Endodermal cell (in vitro differentiated cells): ENCODE data around the gene ALOX5. TPM values are rescaled to one million over a fixed set of nuclear protein-coding genes. Genes with fewer than 3 reads are reported as not detected.
A peak's percentile ranks its signal among the peaks of the same experiment; 100 is the strongest.

ENCODE experiments used
- DNase-seq: peaks from one replicate; pipeline ENCODE4 v3.0.0-alpha.2; 2017
- H3K27ac ChIP-seq: 2 replicates; pipeline ENCODE4 v1.5.1; 2013; ENCODE audit warnings: mild to moderate bottlenecking, low read depth, low read length, moderate library complexity
- H3K27me3 ChIP-seq: 2 replicates; pipeline ENCODE4 v1.6.1; 2013; ENCODE audit warnings: mild to moderate bottlenecking, low read length, moderate library complexity; ENCODE audit not compliant: insufficient read depth, control insufficient read depth, poor library complexity, severe bottlenecking
- H3K36me3 ChIP-seq: 2 replicates; pipeline ENCODE4 v1.7.0; 2013; ENCODE audit warnings: mild to moderate bottlenecking, low read length, moderate library complexity; ENCODE audit not compliant: control insufficient read depth, insufficient read depth
- H3K4me1 ChIP-seq: one replicate; pipeline ENCODE4 v1.7.0; 2013; ENCODE audit warnings: low read length; ENCODE audit not compliant: control insufficient read depth, insufficient read depth
- H3K4me3 ChIP-seq: 2 replicates; pipeline ENCODE4 v1.5.1; 2013; ENCODE audit warnings: mild to moderate bottlenecking, low read length, moderate library complexity
- H3K9ac ChIP-seq: 2 replicates; pipeline ENCODE4 v1.6.1; 2013; ENCODE audit warnings: mild to moderate bottlenecking, low read length, moderate library complexity; ENCODE audit not compliant: poor library complexity, severe bottlenecking; ENCODE audit errors: extremely low read depth
- H3K9me3 ChIP-seq: 2 replicates; pipeline ENCODE4 v1.6.1; 2013; ENCODE audit warnings: mild to moderate bottlenecking, low read length, moderate library complexity; ENCODE audit not compliant: control insufficient read depth
- H3K27ac Mint-ChIP-seq: 2 replicates; pipeline ENCODE4 v1.8.0; 2020; ENCODE audit warnings: mixed read lengths
- H3K27me3 Mint-ChIP-seq: 2 replicates; pipeline ENCODE4 v1.8.0; 2021; ENCODE audit warnings: mild to moderate bottlenecking, mixed read lengths; ENCODE audit not compliant: insufficient read depth
- H3K36me3 Mint-ChIP-seq: 2 replicates; pipeline ENCODE4 v1.8.0; 2020; ENCODE audit warnings: low read depth, mixed read lengths
- H3K4me1 Mint-ChIP-seq: 2 replicates; pipeline ENCODE4 v1.8.0; 2020; ENCODE audit warnings: mixed read lengths
- H3K4me3 Mint-ChIP-seq: 2 replicates; pipeline ENCODE4 v1.8.0; 2020; ENCODE audit warnings: mild to moderate bottlenecking, moderate library complexity, mixed read lengths
- H3K9me3 Mint-ChIP-seq: 2 replicates; pipeline ENCODE4 v1.8.0; 2020; ENCODE audit warnings: mild to moderate bottlenecking, mixed read lengths
- CTCF ChIP-seq: fragments of 200-600 bp; sonication (generic); conservative IDR thresholded peaks from 2 replicates; pipeline ENCODE4 v1.5.0; 2021; ENCODE audit warnings: antibody characterized with exemption, mild to moderate bottlenecking
- WGBS, 2 experiments: methylation state at CpG; one replicate each; pipeline versions ENCODE4 v1.1.5 to v1.1.7; 2013; ENCODE audit warnings: missing lambda C conversion rate in 2 of 2, mixed read lengths in 1 of 2; ENCODE audit not compliant: insufficient coverage in 1 of 2, insufficient read length in 1 of 2; 5-methylcytosine and 5-hydroxymethylcytosine counted together
- total RNA-seq, 2 donors: library from RNA; stranded (reverse); fragmentation: NEBNext Ultra II Directional in 1 of 2; extraction: Animal tissue kit (Norgen Biotek cat#: 25700) in 1 of 2; gene quantifications; 2 replicates in 1 of 2; 3 replicates in 1 of 2; pipeline ENCODE4 v1.2.1, GENCODE V29; 2021

The ALOX5 gene
- total RNA-seq, 2 donors from 2014 or later: 0.31 to 1.1 TPM

DNA sequence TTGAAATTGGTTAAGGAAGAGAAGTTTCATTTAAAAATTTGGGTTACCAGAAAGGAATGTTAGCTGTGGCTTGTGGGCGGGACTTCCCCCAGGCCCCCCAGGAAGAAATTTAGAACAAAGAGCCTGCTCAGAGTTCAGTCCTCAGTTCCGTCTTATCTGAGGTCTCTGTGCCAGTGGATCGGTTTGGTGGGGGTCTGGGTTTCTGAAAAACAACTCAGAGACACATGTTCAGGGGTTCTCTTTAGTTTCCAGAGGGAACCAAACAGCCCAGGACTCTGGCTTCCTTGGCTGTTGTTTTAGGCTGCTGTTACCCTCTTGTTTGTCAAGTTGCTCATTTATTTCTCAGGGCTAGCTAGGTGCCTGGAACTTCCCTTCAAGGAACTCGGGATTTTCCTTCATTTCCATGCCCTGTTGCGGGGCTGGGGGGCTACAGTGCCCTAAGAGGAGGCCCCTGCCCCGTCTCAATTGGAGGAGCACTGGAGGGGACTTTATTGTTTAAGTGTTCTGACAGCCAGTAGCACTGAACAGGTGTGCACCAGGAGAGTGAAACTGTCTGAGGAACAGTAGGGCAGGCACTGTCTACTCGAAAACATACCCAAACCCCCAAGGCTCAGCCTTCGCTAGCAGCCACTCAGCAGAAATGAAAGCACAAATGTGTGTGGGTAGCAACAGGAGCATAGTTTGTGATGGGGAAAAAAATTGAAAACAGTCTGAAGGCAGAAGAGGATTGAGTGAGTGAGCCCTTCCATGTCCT lies 59.9 kb downstream of the ALOX5 start:
- H3K4me3 Mint-ChIP-seq: no peak overlapping the region
- Histone ChIP-seq H3K9me3 (no peaks in the 10 kb centered on the region), H3K9ac (no peak overlapping the region), H3K4me3 (no peak overlapping the region), H3K36me3 (no peaks in the 10 kb centered on the region), H3K27me3 (no peaks in the 10 kb centered on the region), H3K27ac (no peak overlapping the region), H3K4me1 (no peaks in the 10 kb centered on the region)
- DNase-seq: peak; percentile 34
- TF ChIP-seq CTCF: no peak
- H3K27ac Mint-ChIP-seq: no peak overlapping the region
- no peaks in the 10 kb centered on the region for H3K27me3 Mint-ChIP-seq
- 89% methylated on average over 5 to 8 of the region's 8 CpGs for WGBS, 2 experiments
- H3K4me1 Mint-ChIP-seq: peaks cover 7% of the 10 kb centered on the region
- H3K36me3 Mint-ChIP-seq: no peaks in the 10 kb centered on the region
- peaks cover 9% of the 10 kb centered on the region for H3K9me3 Mint-ChIP-seq

- Mint-ChIP-seq H3K9me3 (peaks cover 9% of the 10 kb centered on the region), H3K4me3 (no peak overlapping the region), H3K36me3 (no peaks in the 10 kb centered on the region), H3K4me1 (peaks cover 7% of the 10 kb centered on the region), H3K27ac (no peak overlapping the region), H3K27me3 (no peaks in the 10 kb centered on the region)
- Histone ChIP-seq H3K27me3 (no peaks in the 10 kb centered on the region), H3K9me3 (no peaks in the 10 kb centered on the region), H3K9ac (no peak overlapping the region), H3K4me3 (no peak overlapping the region), H3K27ac (no peak overlapping the region), H3K4me1 (no peaks in the 10 kb centered on the region), H3K36me3 (no peaks in the 10 kb centered on the region)
- DNase-seq: no peak
- no peak for TF ChIP-seq CTCF
- WGBS, 2 experiments: 93 to 94% methylated on average over 8 of the region's 8 CpGs
These were observed 63.8 kb downstream of the ALOX5 start for GRCh38 chr10:45437587-45438465.

- Mint-ChIP-seq H3K27me3 (no peaks in the 10 kb centered on the region), H3K27ac (no peak overlapping the region), H3K9me3 (peaks cover 9% of the 10 kb centered on the region), H3K4me1 (peaks cover 2% of the 10 kb centered on the region), H3K4me3 (no peak overlapping the region), H3K36me3 (no peaks in the 10 kb centered on the region)
- no peak for DNase-seq
- no peak overlapping the region for H3K27ac ChIP-seq
- H3K4me1 ChIP-seq: no peaks in the 10 kb centered on the region
- no peak for TF ChIP-seq CTCF
- no peaks in the 10 kb centered on the region for H3K36me3 ChIP-seq
- H3K9me3 ChIP-seq: no peaks in the 10 kb centered on the region
- no peak overlapping the region for H3K9ac ChIP-seq
- H3K27me3 ChIP-seq: no peaks in the 10 kb centered on the region
- no peak overlapping the region for H3K4me3 ChIP-seq
- 86 to 90% methylated on average over 4 to 5 of the region's 5 CpGs for WGBS, 2 experiments
These were observed 64.6 kb downstream of the ALOX5 start for GRCh38 chr10:45438466-45439090.
